Kidney epithelial cell (primary cell): ENCODE results near the gene LMCD1. TPM values are rescaled to one million over a fixed set of nuclear protein-coding genes. Genes with fewer than 3 reads are reported as not detected.

Experiments
- DNase-seq: peaks from one replicate; pipeline ENCODE4 v3.0.0-alpha.2; 2010; ENCODE audit warnings: low read depth
- H3K27me3 ChIP-seq: 2 replicates; pipeline ENCODE4 v1.6.0; 2011; ENCODE audit warnings: low read length; ENCODE audit not compliant: control insufficient read depth, insufficient read depth
- H3K36me3 ChIP-seq: 2 replicates; pipeline ENCODE4 v1.5.1; 2011; ENCODE audit warnings: low read length; ENCODE audit not compliant: control insufficient read depth, insufficient read depth
- H3K4me3 ChIP-seq: 2 replicates; pipeline ENCODE4 v1.5.1; 2011; ENCODE audit warnings: low read depth, mild to moderate bottlenecking, control low read depth, low read length
- CTCF ChIP-seq: IDR thresholded peaks from 2 replicates; pipeline ENCODE4 v1.5.1; 2011; ENCODE audit warnings: mild to moderate bottlenecking, moderate library complexity, low read length, control low read depth, inconsistent platforms; ENCODE audit not compliant: insufficient read depth, poor library complexity, severe bottlenecking
- total RNA-seq: library from RNA; depleted of rRNA; stranded (reverse); fragments of >200 nt; gene quantifications from 2 replicates; pipeline ENCODE4 v1.2.3, GENCODE V29; 2015

The LMCD1 gene
- total RNA-seq, 1 donor from 2014 or later, result 264 TPM

- Histone ChIP-seq H3K27me3 (no peaks in the 10 kb centered on the region), H3K4me3 (no peak overlapping the region), H3K36me3 (no peaks in the 10 kb centered on the region)
- no peak for DNase-seq
- no peak for TF ChIP-seq CTCF
These were observed 10.6 kb downstream of the LMCD1 start for GRCh38 chr3:8512234-8512633.

- DNase-seq, result no peak
- Histone ChIP-seq H3K4me3 (no peak overlapping the region), H3K27me3 (no peaks in the 10 kb centered on the region), H3K36me3 (no peaks in the 10 kb centered on the region)
- TF ChIP-seq CTCF, result no peak
These were observed 14.5 kb downstream of the LMCD1 start for GRCh38 chr3:8516047-8516661.

- no peak for TF ChIP-seq CTCF
- no peak for DNase-seq
- Histone ChIP-seq H3K36me3 (no peaks in the 10 kb centered on the region), H3K27me3 (no peaks in the 10 kb centered on the region), H3K4me3 (no peak overlapping the region)
These were observed 15.2 kb downstream of the LMCD1 start for GRCh38 chr3:8516783-8517182.

- Histone ChIP-seq H3K36me3 (no peaks in the 10 kb centered on the region), H3K4me3 (no peak overlapping the region), H3K27me3 (no peaks in the 10 kb centered on the region)
- no peak for TF ChIP-seq CTCF
- no peak for DNase-seq
These were observed 15.9 kb downstream of the LMCD1 start for GRCh38 chr3:8517487-8517886.

GRCh38 chr3:8518138-8518537 is 16.5 kb downstream of the LMCD1 start:
- no peak overlapping the region for H3K4me3 ChIP-seq
- no peak for TF ChIP-seq CTCF
- H3K27me3 ChIP-seq, result no peaks in the 10 kb centered on the region
- DNase-seq, result no peak
- no peaks in the 10 kb centered on the region for H3K36me3 ChIP-seq

GRCh38 chr3:8519156-8519555 is 17.5 kb downstream of the LMCD1 start:
- no peak for TF ChIP-seq CTCF
- DNase-seq, result no peak
- Histone ChIP-seq H3K36me3 (no peaks in the 10 kb centered on the region), H3K4me3 (no peak overlapping the region), H3K27me3 (no peaks in the 10 kb centered on the region)
